K562 (cell line): ENCODE measurements around the gene CEACAM5. TPM values are rescaled to one million over a fixed set of nuclear protein-coding genes. Genes with fewer than 3 reads are reported as not detected.

ENCODE experiments used
- ATAC-seq: fragments of 200-7000 bp; cut with Tn5 transposase; 3 replicates; pipeline ENCODE4 v1.9.1; 2020; ENCODE audit warnings: moderate library complexity
- BruUV-seq: library from RNA; stranded (reverse); fragments of 400-500 nt; replicated peaks from 2 replicates; lab custom pipeline; 2021; lab: Mats Ljungman, UMichigan
- CTCF ChIA-PET: fragments of 300-600 bp; formaldehyde crosslinking; extraction: SDS; loops from one replicate; lab custom pipeline; 2021; ENCODE audit warnings: low intra/inter-chr PET ratio; lab: Yijun Ruan, JAX
- POLR2A ChIA-PET: fragments of 300-600, 350-650 bp; sonication (Branson Sonifier 250); formaldehyde crosslinking; extraction: SDS; loops from one replicate; lab custom pipeline; 2021; ENCODE audit warnings: antibody characterized with exemption, inconsistent platforms; lab: Yijun Ruan, JAX
- DNase-seq, 4 experiments: peaks; one replicate each; pipeline versions ENCODE4 v3.0.0 to v3.0.0-alpha.2; 2011 to 2018; ENCODE audit warnings: low spot score in 3 of 4, mixed read lengths in 3 of 4; ENCODE audit errors: extremely low read depth in 1 of 4
- FAIRE-seq: peaks from 2 replicates; lab custom pipeline; 2011; peaks lifted over from hg19 to GRCh38; lab: Jason Lieb, UNC
- H2AFZ ChIP-seq: 2 replicates; pipeline ENCODE4 v1.6.0; 2011; ENCODE audit warnings: low read depth, low read length, control low read depth, inconsistent platforms
- H3K27ac ChIP-seq: fragments of 200-600 bp; 3 replicates; pipeline ENCODE4 v1.8.0; 2011; ENCODE audit warnings: low read depth, mild to moderate bottlenecking, control low read depth, inconsistent platforms, low read length, moderate library complexity, mixed read lengths; ENCODE audit errors: extremely low read depth
- H3K27me3 ChIP-seq, 2 experiments: fragments of 300-600 bp in 1 of 2; 2 replicates in 1 of 2; 3 replicates in 1 of 2; pipeline versions ENCODE4 v1.6.0 to v1.8.0; 2011; ENCODE audit warnings: inconsistent platforms in 2 of 2, low read length in 2 of 2, mild to moderate bottlenecking in 1 of 2, mixed read lengths in 1 of 2, moderate library complexity in 1 of 2; ENCODE audit not compliant: control insufficient read depth in 2 of 2, insufficient read depth in 2 of 2
- H3K36me3 ChIP-seq: fragments of 300-600 bp; 3 replicates; pipeline ENCODE4 v1.8.0; 2011; ENCODE audit warnings: mild to moderate bottlenecking, low read length, inconsistent platforms; ENCODE audit not compliant: control insufficient read depth, insufficient read depth
- H3K4me1 ChIP-seq, 2 experiments: fragments of 200-600 bp in 1 of 2; replicated peaks in 1 of 2; 2 replicates in 1 of 2; 3 replicates in 1 of 2; pipeline versions ENCODE4 v1.5.1 to v1.8.0; 2011; ENCODE audit warnings: inconsistent platforms in 2 of 2, low read length in 2 of 2, mild to moderate bottlenecking in 1 of 2, mixed read lengths in 1 of 2, moderate library complexity in 1 of 2; ENCODE audit not compliant: control insufficient read depth in 2 of 2, insufficient read depth in 2 of 2
- H3K4me2 ChIP-seq: 2 replicates; pipeline ENCODE4 v1.6.1; 2011; ENCODE audit warnings: low read length, control low read depth, inconsistent platforms, mixed read lengths; ENCODE audit not compliant: insufficient read depth
- H3K4me3 ChIP-seq: fragments of 200-600 bp; sonication (generic), shearing (Covaris generic); 2 replicates; pipeline ENCODE4 v1.5.1; 2016; ENCODE audit warnings: control low read depth, inconsistent platforms
- H3K79me2 ChIP-seq: fragments of 200-600 bp; 3 replicates; pipeline ENCODE4 v1.8.0; 2011; ENCODE audit warnings: low read length, inconsistent platforms; ENCODE audit not compliant: control insufficient read depth, insufficient read depth
- H3K9ac ChIP-seq, 2 experiments: 2 replicates each; pipeline versions ENCODE4 v1.6.0 to v1.6.1; 2011; ENCODE audit warnings: low read depth in 2 of 2, low read length in 2 of 2, control low read depth in 1 of 2, inconsistent platforms in 1 of 2, mild to moderate bottlenecking in 1 of 2, mixed read lengths in 1 of 2; ENCODE audit not compliant: insufficient read depth in 1 of 2
- H3K9me1 ChIP-seq: one replicate; pipeline ENCODE4 v1.6.0; 2011; ENCODE audit warnings: inconsistent platforms, mild to moderate bottlenecking, low read length, moderate library complexity; ENCODE audit not compliant: control insufficient read depth, insufficient read depth
- H3K9me3 ChIP-seq: replicated peaks from 2 replicates; pipeline ENCODE4 v1.5.1; 2011; ENCODE audit warnings: low read depth, low read length, inconsistent platforms; ENCODE audit not compliant: control insufficient read depth, insufficient read depth
- H4K20me1 ChIP-seq: replicated peaks from 2 replicates; pipeline ENCODE4 v1.6.1; 2011; ENCODE audit warnings: low read length, inconsistent platforms, mixed read lengths; ENCODE audit not compliant: control insufficient read depth, insufficient read depth
- CGGBP1 ChIP-seq: fragments of 250-450 bp; sonication (Bioruptor Pico); IDR thresholded peaks from 2 replicates; pipeline ENCODE4 v1.9.0; 2021; ENCODE audit warnings: mild to moderate bottlenecking
- DDX20 ChIP-seq: fragments of 450-650 bp; IDR thresholded peaks from 2 replicates; pipeline ENCODE4 v1.6.1; 2016; ENCODE audit warnings: missing genetic modification characterization, low read depth, mild to moderate bottlenecking, missing compliant biosample characterization, moderate library complexity
- HEY1 ChIP-seq: fragments of 250-450 bp; sonication (Bioruptor Pico); IDR thresholded peaks from 2 replicates; pipeline ENCODE4 v1.5.0; 2020; ENCODE audit warnings: mild to moderate bottlenecking, moderate library complexity, borderline replicate concordance
- POLR2H ChIP-seq: IDR thresholded peaks from 2 replicates; pipeline ENCODE4 v1.6.1; 2016; ENCODE audit warnings: missing genetic modification characterization, low read depth, mild to moderate bottlenecking, control low read depth, missing compliant biosample characterization, moderate library complexity
- RBM25 ChIP-seq: fragments of 200-400 bp; formaldehyde crosslinking; IDR thresholded peaks from 2 replicates; pipeline ENCODE4 v1.6.1; 2018; ENCODE audit warnings: low read length, low read depth, moderate library complexity; ENCODE audit not compliant: severe bottlenecking
- REST ChIP-seq, 2 experiments: fragments of 450-650 bp; formaldehyde crosslinking in 1 of 2; IDR thresholded peaks; 2 replicates each; pipeline versions ENCODE4 v1.4.0 to v1.6.1; 2014 to 2020; ENCODE audit warnings: mild to moderate bottlenecking in 2 of 2, borderline replicate concordance in 1 of 2, low read depth in 1 of 2
- ZNF518B ChIP-seq: fragments of 250-450 bp; sonication (Bioruptor Pico); IDR thresholded peaks from 2 replicates; pipeline ENCODE4 v1.5.0; 2021; ENCODE audit warnings: mild to moderate bottlenecking, moderate library complexity
- ZNF655 ChIP-seq: fragments of 250-450 bp; sonication (Bioruptor Pico); IDR thresholded peaks from 2 replicates; pipeline ENCODE4 v1.5.0; 2021
- WGBS: fragments of 100-300 bp; shearing (Covaris generic); methylation state at CpG from one replicate; pipeline ENCODE4 v1.1.6; 2016; ENCODE audit warnings: low coverage, mixed read lengths; ENCODE audit not compliant: insufficient coverage; ENCODE audit errors: missing lambda C conversion rate; 5-methylcytosine and 5-hydroxymethylcytosine counted together
- in situ Hi-C: fragments of 300-500 bp; cut with MboI; formaldehyde crosslinking; loops from 4 replicates; pipeline ENCODE4 v1.15.0; 2018; ENCODE audit warnings: inconsistent platforms, mixed read lengths
- intact Hi-C: fragments of 100-400 bp; cut with micrococcal nuclease; formaldehyde crosslinking; loops from 2 replicates; pipeline ENCODE4 v1.14.2; 2022
- polyA plus RNA-seq, 8 experiments: library from polyadenylated mRNA; depleted of rRNA in 4 of 8; stranded (reverse) in 5 of 8; unstranded in 3 of 8; fragments of >200 nt; fragmentation: Nextera tagmentation in 2 of 8; fragmentation: Illumina TruSeq in 1 of 8; extraction: Ambion mirVana in 2 of 8; extraction: Trizol in 1 of 8; gene quantifications; 2 replicates each; pipeline versions ENCODE4 v1.2.1 to v1.2.3, GENCODE V29; 2011 to 2014; ENCODE audit warnings: inconsistent platforms in 1 of 8, missing spikeins in 1 of 8
- total RNA-seq, 7 experiments: library from RNA; depleted of rRNA in 6 of 7; stranded (reverse); fragments of >200 nt in 6 of 7; fragmentation: Illumina TruSeq in 2 of 7; extraction: Trizol in 2 of 7; gene quantifications; 2 replicates each; pipeline versions ENCODE4 v1.2.1 to v1.2.3, GENCODE V29; 2011 to 2021; ENCODE audit warnings: low replicate concordance in 1 of 7

CEACAM5 gene
- total and polyA plus RNA-seq, 9 of the 15 experiments (the other 6 are each of a cell fraction or from before 2014, with no cell fraction given), result 0.33 TPM; not detected in 8

GRCh38 chr19:41758846-41759245 is 50.4 kb downstream of the CEACAM5 start:
- Histone ChIP-seq H3K36me3 (no peaks in the 10 kb centered on the region), H3K4me2 (no peak overlapping the region), H3K9me3 (no peaks in the 10 kb centered on the region), H3K79me2 (no peaks in the 10 kb centered on the region), H3K27me3 (peaks cover 2 to 23% of the 10 kb centered on the region in 2 experiments; a peak in 3 of 5 replicates), H3K4me3 (no peak overlapping the region), H3K27ac (no peak overlapping the region), H3K9me1 (no peaks in the 10 kb centered on the region), H4K20me1 (no peaks in the 10 kb centered on the region), H2AFZ (no peak overlapping the region), H3K9ac (no peak overlapping the region), H3K4me1 (no peaks in the 10 kb centered on the region)
- CTCF ChIA-PET, result no interaction called here
- no TSS peak for BruUV-seq
- POLR2A ChIA-PET, result interaction anchor here (0.6 kb wide), 1 partner anchor 200 kb away, joined by 4 read pairs; no protein-coding TSS in a partner anchor
- intact Hi-C loops, result no loop called here
- DNase-seq (no peak), ATAC-seq (no peak), FAIRE-seq (no peak)
- in situ Hi-C loops, result no loop called here
- 2% methylated on average over 8 of the region's 9 CpGs for WGBS
- TF ChIP-seq RBM25, result no peak
- no peak for TF ChIP-seq POLR2H (tag)
- TF ChIP-seq ZNF655, result no peak
- TF ChIP-seq HEY1, result no peak
- TF ChIP-seq REST (IDR thresholded peaks at IDR 0.05; ENCODE audit: borderline replicate concordance), result no peak
- TF ChIP-seq REST (CRISPR knock-in tag; IDR thresholded peaks at IDR 0.05; ENCODE audit: low read depth), result no peak
- TF ChIP-seq DDX20 (tag), result no peak
- TF ChIP-seq CGGBP1 (CRISPR knock-in tag), result no peak
- no peak for TF ChIP-seq ZNF518B (CRISPR knock-in tag)
